ENCODE data around the gene ARHGAP44. TPM values are rescaled to one million over a fixed set of nuclear protein-coding genes. Genes with fewer than 3 reads are reported as not detected.

The ARHGAP44 gene
- total and polyA plus RNA-seq, 2 experiments from 2014 or later: 5.8 to 16.4 TPM

- ATAC-seq (no peak), DNase-seq (ENCODE audit: low spot score) (no peak)
- peaks cover 26% of the 10 kb centered on the region for H3K79me2 ChIP-seq (replicated peaks; ENCODE audit: insufficient read depth)
- H3K9me2 ChIP-seq (ENCODE audit: insufficient read depth): no peaks in the 10 kb centered on the region
- Mint-ChIP-seq H3K27me3 (ENCODE audit: insufficient read depth, low read depth, poor library complexity) (no peaks in the 10 kb centered on the region), H3K27ac (no peak overlapping the region), H3K4me3 (no peak overlapping the region), H3K9me3 (no peaks in the 10 kb centered on the region), H3K4me1 (peaks cover 4% of the 10 kb centered on the region; the same call in 1 of the 3 replicates), H3K36me3 (ENCODE audit: low read depth) (peaks cover 71% of the 10 kb centered on the region)
- H4K20me1 ChIP-seq (replicated peaks; ENCODE audit: insufficient read depth): peaks cover 27% of the 10 kb centered on the region
- H3K27me3 ChIP-seq (ENCODE audit: insufficient read depth): no peaks in the 10 kb centered on the region
- no peak overlapping the region for H2AFZ ChIP-seq
- peaks cover 5% of the 10 kb centered on the region; the same call in 1 of the 2 replicates for H3F3A ChIP-seq (replicated peaks; ENCODE audit: low read depth)
- H3K4me1 ChIP-seq (ENCODE audit: insufficient read depth): no peaks in the 10 kb centered on the region
- H3K36me3 ChIP-seq (ENCODE audit: insufficient read depth): peaks cover 59% of the 10 kb centered on the region
- no peak overlapping the region for H3K4me2 ChIP-seq
- TF ChIP-seq JUNB (IDR thresholded peaks at IDR 0.05; ENCODE audit: unreplicated experiment) (no peak), CREB1 (CRISPR knock-in tag; IDR thresholded peaks at IDR 0.05; ENCODE audit: low read depth) (no peak), CTCF (conservative IDR thresholded peaks at IDR 0.05; ENCODE audit: low read depth in 2 of 2) (no peak), EZH2 (IDR thresholded peaks at IDR 0.05; ENCODE audit: low read depth, unreplicated experiment) (no peak), ZNF462 (CRISPR knock-in tag; IDR thresholded peaks at IDR 0.05) (no peak), NANOG (IDR thresholded peaks at IDR 0.05; ENCODE audit: borderline replicate concordance) (no peak), STAT1 (IDR thresholded peaks at IDR 0.05; ENCODE audit: unreplicated experiment) (no peak), POLR2AphosphoS5 (IDR thresholded peaks at IDR 0.05; ENCODE audit: low read depth) (no peak), ZNF331 (CRISPR knock-in tag; IDR thresholded peaks at IDR 0.05; ENCODE audit: low read depth) (no peak), ZNF114 (CRISPR knock-in tag; IDR thresholded peaks at IDR 0.05) (no peak), EZH2phosphoT487 (IDR thresholded peaks at IDR 0.05; ENCODE audit: unreplicated experiment) (no peak)
- TF ChIP-seq, protein P1, sequence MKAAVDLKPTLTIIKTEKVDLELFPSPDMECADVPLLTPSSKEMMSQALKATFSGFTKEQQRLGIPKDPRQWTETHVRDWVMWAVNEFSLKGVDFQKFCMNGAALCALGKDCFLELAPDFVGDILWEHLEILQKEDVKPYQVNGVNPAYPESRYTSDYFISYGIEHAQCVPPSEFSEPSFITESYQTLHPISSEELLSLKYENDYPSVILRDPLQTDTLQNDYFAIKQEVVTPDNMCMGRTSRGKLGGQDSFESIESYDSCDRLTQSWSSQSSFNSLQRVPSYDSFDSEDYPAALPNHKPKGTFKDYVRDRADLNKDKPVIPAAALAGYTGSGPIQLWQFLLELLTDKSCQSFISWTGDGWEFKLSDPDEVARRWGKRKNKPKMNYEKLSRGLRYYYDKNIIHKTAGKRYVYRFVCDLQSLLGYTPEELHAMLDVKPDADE (IDR thresholded peaks at IDR 0.05): no peak
- TF ChIP-seq, protein P2, sequence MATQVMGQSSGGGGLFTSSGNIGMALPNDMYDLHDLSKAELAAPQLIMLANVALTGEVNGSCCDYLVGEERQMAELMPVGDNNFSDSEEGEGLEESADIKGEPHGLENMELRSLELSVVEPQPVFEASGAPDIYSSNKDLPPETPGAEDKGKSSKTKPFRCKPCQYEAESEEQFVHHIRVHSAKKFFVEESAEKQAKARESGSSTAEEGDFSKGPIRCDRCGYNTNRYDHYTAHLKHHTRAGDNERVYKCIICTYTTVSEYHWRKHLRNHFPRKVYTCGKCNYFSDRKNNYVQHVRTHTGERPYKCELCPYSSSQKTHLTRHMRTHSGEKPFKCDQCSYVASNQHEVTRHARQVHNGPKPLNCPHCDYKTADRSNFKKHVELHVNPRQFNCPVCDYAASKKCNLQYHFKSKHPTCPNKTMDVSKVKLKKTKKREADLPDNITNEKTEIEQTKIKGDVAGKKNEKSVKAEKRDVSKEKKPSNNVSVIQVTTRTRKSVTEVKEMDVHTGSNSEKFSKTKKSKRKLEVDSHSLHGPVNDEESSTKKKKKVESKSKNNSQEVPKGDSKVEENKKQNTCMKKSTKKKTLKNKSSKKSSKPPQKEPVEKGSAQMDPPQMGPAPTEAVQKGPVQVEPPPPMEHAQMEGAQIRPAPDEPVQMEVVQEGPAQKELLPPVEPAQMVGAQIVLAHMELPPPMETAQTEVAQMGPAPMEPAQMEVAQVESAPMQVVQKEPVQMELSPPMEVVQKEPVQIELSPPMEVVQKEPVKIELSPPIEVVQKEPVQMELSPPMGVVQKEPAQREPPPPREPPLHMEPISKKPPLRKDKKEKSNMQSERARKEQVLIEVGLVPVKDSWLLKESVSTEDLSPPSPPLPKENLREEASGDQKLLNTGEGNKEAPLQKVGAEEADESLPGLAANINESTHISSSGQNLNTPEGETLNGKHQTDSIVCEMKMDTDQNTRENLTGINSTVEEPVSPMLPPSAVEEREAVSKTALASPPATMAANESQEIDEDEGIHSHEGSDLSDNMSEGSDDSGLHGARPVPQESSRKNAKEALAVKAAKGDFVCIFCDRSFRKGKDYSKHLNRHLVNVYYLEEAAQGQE (IDR thresholded peaks at IDR 0.05; ENCODE audit: unreplicated experiment): no peak
- no peak overlapping the region for H3K27ac ChIP-seq (ENCODE audit: low read depth)
- H3K4me3 ChIP-seq: no peak overlapping the region
Measured at GRCh38 chr17:13014801-13015200, 225.5 kb downstream of the ARHGAP44 start.

Measured in GM23338 (cell line).